ENCODE results near the gene CITED1.
"Not testable (repeated sequence)": the region's sequence is repeated elsewhere in the genome, so short reads cannot be mapped to it uniquely, and the experiment has no call there.

- not testable (repeated sequence) for TF ChIP-seq CTCF (conservative IDR thresholded peaks at IDR 0.05; ENCODE audit: low read length); EZH2phosphoT487 (IDR thresholded peaks at IDR 0.05; ENCODE audit: borderline replicate concordance)
These were observed 13.9 kb upstream of the CITED1 start for GRCh38 chrX:72319651-72320050.

Data from Loucy (cell line).